ENCODE data around the gene GNG14.
"Not testable (repeated sequence)": the region's sequence is repeated elsewhere in the genome, so short reads cannot be mapped to it uniquely, and the experiment has no call there.

GNG14 gene

DNA sequence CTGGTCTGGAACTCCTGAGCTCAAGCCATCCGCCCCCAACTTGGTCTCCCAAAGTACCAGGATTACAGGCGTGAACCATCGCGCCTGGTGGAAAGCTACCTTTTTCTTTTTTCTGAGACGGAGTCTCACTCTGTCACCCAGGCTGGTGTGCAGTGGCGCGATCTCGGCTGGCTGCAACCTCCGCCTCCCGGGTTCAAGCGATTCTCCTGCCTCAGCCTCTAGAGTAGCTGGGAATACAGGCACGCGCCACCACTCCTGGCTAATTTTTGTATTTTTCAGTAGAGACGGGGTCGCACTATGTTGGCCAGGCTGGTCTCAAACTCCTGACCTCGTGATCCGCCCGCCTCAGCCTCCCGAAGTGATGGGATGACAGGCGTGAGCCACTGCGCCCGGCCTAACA is 9.6 kb downstream of the GNG14 start:
- not testable (repeated sequence) for DNase-seq

DNA sequence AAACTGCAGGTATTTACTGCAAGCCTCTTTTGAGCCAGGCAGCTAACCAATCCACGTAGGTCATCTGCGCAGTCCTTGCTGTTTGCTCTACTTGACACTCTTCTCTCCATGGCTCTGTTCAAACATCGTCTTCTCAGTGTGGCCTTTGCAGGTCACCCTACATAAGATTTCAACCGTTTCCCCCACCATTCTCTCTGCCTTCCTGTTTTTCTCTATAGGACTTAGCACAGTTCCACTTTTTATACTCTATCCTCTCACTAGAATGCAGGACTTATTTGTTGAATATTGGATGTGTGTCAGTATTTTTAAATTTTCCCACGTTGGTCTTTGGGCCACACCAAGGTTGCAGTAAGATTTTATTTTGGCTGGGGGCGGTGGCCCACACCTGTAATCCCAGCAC is 10.3 kb downstream of the GNG14 start:
- DNase-seq: no peak

DNA sequence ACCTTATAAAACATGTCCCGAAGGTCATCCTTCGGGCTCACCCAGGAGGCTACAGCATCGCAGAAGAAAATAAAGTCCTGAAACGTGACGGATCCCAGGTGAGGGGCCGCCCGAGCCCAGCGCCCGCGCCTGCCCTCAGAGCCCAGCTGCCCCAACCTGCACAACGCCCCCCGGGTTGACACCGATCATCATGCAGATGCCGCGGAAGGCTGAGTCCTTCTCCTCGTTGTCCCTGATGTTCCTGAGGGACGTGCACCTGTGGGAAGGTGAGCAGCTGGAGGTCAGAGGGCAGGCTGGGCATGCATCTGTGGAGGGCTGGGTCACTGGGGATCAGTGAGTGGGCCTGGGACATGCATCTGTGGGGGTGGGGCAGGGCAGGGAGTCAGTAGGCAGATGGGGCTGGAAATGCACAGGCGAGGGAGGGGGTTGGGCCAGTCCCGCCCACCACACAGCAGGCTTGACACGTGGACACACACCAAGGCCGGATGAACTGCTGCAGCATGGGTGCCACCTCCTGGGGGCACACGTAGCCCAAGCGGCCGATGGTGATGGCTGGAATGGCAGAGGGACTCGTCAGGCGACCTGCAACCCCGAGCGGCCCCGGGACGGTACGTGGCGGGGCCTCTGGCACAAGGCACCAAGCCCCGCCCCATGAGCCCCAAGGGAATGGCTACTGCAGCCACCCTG is 13.9 kb downstream of the GNG14 start:
- DNase-seq: no peak

DNA sequence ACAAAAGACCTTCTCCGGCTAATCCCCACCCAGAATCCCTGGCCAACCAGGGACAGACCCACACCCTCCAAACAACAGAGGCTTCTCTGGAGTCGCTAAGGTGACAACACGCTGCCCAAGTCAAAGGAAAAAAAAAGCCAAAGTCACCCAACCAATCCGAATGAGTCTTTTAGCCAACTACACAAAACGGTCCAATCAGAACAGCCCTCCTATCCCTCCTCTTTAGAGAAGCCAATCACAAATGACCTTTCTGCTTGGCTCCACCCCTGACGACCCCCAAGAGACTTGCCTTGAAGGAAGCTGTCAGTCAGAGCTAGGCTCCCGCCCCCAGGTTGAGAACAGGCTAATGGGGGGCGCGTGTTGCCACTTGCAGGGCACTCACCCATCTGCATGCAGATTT is 15.2 kb downstream of the GNG14 start:
- DNase-seq: peak in 1 of 2 experiments; percentile 44

DNA sequence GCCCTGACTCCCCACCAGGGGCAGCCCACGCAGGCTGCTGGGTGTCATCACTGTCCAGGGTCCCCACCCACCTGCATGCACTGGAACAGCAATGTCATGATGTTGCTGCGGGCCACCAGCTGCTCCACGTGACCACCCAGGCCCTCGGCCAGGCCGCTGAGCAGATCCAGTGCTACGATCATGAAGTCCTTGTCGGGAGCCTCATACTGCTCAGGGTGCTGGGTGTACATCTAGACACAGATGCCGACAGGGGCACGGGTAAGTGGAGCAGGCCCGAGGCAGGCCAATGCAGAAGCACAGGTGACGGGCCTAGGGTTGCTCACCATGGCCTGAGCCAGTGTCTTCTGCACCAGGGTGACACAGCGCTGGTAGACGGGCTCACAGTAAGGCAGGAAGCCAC is 17.4 kb downstream of the GNG14 start:
- DNase-seq: no peak

DNA sequence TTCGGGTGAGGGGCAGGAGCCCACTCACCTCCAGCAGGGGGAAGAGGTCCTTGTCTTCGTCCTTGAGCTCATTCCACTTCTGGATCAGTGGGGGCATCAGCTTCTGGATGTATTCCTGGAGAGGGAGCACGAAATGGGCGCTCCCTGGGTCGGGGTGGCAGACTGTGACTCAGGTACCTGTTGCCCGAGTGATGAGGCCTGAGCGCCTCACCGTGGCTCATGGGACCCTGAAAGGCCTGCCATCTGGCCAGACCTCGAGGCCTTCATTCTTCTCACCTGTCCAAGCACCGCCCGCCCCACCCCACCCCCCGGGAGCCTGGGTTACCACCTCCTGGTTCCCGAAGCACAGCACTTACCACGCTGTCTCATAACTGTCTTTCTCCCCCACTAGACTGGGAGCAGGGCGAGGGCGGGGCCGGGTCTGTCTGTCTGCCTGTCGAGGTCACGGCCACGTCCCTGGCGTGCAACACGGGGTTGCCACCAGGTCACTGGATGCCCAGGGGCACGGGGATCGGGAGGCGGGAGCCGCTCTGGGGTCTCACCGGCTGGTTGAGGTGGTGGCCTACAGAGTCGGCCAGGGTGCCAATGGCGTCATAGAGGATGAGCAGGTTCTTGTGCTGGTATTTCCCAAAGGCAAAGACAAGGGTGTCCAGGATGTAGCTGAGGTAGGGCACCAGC is 18.0 kb downstream of the GNG14 start:
- DNase-seq: no peak

DNA sequence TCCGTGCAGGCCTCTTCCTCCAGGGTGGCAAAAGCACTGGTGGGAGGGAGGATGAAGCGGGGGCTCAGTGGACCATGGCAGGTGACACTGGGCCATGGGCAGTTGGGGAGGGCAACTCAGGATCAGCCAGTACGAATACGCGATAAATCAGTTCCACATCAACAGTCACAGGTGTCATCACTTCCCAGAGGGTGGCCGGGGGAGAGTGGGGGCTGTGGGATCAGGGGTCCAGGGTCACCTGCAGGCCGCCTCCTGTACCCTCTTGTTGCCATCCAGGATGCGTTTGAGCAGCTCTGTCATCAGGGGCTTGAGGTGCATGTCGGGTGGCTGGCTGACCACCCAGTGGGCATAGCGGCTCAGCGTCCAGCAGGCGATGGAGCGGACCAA is 18.5 kb downstream of the GNG14 start:
- DNase-seq: no peak

DNA sequence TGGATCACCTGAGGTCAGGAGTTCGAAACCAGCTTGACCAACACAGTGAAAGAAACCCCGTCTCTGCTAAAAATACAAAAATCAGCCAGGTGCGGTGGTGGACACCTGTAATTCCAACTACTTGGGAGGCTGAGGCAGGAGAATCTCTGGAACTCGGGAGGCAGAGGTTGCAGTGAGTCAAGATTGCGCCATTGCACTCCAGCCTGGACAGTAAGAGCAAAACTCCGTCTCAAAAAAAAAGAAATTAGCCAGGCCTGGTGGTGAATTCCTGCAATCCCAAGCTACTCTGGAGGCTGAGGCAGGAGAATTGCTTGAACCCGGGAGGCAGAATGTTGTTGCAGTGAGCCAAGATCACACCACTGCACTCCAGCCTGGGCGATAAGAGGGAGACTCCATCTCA is 20.8 kb downstream of the GNG14 start:
- DNase-seq: no peak

DNA sequence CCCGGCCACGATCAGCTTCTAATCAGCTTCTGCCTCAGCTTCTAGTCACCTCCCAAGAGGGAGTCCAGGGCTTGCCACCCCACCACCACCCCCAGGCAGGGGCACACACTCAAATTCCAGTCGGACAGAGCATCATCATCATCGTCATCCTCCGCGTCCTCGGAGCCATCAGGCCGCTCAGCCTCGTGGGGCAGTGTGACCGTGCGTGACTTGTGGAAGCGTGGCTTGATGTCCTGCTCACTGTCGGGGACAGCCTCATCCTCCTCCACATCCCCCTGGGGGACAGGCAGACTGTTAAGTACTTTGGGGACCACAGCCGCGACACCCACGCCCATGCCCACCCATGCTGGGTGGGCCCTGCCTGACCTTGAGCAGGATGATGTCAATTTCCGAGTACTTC is 23.4 kb downstream of the GNG14 start:
- DNase-seq: no peak

DNA sequence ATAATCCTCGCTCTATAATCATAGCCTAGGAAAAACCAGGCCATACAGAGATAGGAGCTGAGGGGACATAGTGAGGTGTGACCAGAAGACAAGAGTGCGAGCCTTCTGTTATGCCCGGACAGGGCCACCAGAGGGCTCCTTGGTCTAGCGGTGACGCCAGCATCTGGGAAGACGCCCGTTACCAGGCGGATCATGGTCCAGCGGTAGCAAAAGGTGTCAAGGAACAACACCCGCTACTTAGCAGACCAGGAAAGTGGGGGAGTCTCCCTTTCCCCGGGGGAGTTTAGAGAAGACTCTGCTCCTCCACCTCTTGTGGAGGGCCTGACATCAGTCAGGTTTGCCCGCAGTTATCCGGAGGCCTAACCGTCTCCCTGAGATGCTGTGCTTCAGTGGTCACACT is 24.3 kb downstream of the GNG14 start:
- DNase-seq: not testable (repeated sequence)

DNA sequence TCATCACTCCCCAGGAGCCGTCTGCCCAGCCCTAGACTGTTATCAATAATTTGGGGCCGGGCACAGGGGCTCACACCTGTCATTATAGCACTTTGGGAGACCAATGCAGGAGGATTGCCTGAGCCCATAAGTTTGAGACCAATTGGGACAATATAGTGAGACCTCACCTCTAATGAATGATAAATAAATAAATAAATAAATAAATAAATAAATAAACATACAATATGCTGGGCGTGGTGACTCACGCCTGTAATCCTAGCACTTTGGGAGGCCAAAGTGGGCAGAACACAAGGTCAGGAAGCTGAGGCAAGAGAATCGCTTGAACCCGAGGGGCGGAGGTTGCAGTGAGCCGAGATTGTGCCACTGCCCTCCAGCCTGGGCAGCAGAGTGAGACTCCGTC is 25.5 kb downstream of the GNG14 start:
- DNase-seq: not testable (repeated sequence)

DNA sequence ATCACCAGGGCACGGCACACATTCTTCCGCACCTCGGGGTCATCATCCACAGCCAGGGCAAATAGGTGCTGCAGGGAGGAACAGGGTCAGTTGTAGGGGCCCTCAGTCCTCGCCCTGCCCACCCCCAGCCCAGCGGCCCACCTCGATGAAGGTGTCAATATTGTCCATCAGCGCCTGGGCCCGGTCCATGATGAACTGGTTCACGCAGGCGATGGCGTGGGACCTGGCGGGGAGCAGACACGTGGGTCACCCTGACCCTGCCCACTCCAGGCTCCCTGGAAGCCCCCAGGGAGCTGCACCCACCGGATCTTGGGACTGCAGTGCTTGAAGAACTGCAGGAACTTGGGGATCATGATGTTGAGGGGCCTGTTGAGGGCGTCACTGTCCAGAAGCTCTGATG is 27.3 kb downstream of the GNG14 start:
- DNase-seq: no peak

DNA sequence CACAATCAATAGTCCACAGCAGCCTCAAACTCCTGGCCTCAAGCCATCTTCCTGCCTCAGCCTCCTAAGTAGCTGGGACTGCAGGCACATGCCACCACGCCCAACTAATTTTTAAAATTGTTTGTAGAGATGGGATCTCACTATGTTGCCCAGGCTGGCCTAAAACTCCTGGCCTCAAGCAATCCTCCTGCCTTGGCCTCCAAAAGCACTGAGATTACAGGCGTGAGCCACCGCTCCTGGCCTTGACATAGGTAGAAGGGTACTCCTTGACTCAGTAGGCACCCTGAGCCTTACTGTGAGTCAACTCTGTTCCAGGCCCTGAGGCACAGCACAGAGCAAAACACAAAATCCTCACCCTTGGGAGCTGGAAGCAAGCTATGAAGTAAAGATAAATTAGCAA is 28.1 kb downstream of the GNG14 start:
- DNase-seq: no peak

DNA sequence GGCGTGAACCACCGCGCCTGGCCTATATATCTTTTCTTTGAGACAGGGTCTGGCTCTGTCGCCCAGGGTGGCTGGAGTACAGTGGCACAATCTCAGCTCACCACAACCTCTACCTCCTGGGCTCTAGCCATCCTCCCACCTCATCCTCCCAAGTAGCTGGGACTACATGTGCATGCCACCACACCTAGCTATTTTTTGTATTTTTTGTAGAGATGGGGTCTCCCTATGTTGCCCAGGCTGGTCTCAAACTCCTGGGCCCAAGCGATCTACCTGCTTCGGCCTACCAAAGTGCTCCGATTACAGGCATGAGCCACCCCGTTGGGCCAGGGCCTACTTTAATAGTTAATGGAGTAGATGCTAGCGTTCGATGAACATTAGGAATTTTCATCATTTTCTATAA is 32.5 kb downstream of the GNG14 start:
- no peak for DNase-seq

DNA sequence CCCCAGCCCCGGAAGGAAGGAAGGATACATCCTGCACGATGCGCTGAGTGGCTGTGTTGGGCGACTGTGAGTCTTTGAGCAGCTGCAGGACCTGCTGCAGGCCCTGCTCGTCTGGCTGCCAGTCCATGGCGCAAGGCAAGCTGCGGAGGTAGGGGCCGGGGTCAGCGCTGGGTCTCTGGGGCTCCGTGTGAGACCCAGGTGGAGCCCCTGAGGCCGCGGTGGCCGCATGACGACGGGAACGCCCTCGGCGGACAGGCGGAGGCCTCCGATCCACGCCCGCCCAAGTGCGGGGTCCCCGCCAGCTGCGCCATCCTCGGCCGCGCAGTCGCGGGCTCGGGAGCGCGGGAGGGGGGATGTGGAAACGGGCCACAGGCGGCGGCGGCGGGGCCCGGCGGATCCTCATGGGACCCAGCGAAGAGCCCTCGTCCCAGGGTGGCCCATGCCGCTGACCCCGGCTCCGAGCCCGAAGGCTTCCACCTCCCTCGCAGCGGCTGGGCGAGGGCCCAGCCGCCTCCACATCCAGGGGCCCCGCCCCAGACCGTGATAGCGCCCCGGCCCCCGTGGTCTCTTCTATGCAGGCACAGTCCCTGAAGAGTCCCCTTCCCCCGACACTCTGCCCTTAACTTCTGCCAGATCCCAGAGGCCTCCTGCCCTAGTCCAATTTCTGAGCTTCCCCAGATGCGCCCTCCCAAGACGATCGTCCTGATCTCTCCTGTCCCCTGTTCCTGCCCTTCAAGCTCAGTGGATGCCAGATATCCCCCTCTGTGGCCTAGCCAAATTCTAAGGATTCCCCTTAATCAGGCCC is 33.3 kb downstream of the GNG14 start:
- no peak for DNase-seq

DNA sequence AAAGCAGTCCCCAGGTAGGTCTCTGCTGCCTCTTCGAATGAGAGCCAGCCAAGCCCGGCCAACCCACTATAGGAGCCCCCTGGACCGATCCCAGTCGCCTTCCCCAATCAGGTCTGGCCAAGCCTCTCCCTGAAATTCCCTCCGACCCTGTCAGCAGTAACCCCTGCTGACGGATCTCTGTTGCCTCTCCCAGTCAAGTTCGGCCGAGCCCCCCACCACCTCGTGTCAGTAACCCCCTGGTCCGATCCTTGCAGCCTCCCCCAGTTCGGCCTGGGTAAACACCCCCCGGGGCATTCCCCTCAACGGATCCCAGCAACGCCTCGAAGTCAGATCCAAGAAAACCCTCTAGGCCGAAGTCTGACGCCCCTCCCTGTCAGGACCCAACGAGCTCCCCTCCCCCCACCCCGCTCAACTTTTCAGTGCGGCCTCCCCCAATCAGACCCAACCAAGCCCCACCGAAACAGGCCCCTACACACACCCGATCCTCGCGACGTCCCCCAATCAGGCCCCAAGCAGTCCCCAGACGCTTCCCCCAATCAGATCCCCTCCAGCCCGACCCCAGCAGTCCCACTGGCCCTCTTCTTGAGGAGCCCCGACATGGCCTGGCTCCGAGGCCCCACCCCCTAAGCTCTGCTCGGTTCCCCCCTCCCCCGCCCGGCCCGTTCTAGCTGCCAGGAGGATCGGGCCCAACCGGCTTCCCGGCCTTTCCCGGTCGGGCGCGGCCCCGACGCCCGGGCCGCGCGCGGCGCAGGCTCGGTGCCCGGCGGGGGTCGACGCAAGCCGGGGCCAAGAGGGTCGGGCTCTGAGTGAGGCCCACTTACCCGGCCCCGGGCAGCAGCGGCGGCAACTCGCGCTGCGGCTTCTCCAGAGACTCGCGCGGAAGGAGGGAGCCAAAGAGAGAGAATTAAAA is 34.1 kb downstream of the GNG14 start:
- no peak for DNase-seq

DNA sequence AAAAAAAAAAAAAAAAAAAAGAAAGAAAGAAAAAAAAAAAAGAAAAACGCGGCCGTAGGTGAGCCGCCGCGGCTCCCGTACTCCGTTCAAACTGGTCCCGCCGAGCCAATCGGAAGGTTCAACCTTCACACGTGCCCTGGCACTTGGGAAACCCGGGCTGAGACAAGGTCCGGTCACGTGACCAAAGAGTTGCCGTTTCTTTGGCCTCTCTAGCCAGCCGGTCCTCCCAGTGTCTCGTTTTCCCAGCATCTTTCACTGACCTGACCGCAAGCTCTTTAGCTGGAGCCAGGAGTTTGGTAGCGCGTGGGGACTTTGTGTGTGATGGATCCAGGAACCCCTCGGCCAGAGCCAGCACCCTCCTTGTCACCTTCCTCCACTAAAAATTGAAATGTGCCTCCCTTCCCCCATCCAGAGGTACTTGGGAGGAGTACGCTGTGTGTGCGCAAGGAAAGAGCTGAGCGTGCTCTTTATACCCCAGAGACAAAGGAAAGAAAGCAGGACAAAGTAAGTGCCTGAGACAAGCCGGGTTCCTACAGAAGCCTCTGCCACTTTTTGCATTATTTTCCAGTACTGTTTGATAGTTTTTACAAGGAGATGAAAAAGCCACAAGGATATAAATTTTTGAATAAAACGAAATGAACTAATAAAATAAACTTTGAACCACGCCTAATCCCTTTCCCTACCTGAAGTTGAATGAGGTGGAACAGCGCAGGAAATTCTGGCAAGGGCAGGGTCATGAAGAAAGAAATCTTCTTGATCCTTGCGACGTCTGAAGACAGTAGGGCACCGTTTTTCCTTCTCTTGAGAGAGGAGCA is 35.0 kb downstream of the GNG14 start:
- peak; percentile 93 to 96 for DNase-seq

DNA sequence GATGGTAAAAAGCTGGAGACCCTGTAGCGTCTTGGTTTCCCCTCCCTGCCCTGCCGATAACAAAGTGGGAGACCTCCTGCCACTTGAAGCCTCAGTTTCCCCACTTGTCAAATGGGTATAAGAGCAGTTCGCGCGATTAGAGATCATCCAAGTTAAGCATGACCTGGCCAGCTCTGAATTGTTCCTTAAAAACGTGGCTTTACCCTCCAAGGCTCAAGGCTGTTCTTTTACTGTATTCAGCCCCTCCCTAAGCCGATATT is 35.5 kb downstream of the GNG14 start:
- no peak for DNase-seq

DNA sequence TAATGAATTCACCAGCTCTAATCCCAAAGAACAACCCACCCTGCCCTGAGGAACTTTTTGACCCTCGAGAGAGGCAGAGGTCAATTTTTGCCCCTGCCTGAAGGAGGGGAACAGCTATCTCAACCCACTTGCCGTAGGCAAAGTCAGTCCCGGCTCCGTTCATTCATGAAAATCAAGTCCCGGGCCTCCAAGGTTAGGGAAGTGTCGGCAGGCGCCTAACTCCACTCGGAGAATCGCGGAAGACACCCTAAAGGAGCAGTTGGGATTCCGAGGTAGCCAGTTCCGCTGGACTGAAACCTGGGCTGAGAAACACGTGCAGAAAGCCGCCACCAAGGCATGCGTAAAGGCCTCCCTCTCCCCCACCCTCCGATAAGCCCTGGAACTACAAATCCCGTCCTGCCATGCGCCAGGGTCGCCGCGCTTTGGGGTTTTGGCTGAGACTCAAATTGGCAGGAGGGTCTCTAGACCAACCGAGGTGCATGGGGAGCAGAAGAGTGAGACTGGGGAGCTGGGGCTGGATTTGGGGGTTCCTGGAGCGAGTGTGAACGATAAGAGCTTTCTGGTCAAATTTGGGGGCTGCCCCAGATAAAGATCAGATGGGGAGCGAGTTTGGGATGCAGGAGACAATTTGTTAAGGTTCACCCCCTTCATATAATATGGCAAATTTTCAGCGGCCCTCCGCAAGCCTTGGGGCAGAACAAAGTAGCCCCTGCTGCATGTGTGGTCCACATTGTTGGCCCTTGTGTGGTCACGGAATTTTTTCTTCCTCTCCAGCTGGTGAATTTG is 36.0 kb downstream of the GNG14 start, which contains the start of gene TNPO2:
TNPO2 (minus strand) TSS at position 292 of the 786 bp plus-strand sequence. CDS start 2,955 bp downstream, outside the sequence.
- DNase-seq: peak; percentile 30 to 68

DNA sequence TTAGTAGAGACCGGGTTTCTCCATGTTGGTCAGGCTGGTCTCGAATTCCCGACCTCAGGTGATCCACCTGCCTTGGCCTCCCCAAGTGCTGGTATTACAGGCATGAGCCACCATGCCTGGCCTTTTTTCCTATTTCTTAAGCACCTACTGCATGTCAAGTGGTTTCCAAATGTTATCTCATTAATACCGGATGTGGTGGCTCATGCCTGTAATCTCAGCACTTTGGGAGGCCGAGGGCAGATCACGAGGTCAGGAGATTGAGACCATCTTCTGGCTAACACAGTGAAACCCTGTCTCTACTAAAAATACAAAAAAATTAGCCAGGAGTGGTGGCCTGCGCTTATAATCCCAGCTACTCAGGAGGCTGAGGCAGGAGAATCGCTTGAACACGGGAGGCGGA is 37.8 kb downstream of the GNG14 start:
- not testable (repeated sequence) for DNase-seq

DNA sequence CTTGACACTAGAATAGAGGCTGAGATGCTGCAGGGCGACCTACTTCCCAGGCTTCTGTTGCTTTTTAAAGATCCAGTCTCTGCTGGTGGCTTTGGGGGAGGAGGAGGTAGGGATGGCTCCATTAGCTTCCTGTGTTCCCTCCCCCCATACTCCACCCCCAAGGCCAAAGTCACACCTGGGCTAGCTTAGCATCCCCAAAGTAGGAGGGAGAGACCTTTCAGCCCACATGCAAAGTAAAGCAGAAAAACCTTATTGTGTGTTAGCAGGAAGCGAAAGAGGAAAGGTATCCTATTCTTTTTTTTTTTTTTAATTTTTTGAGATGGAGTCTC is 39.2 kb downstream of the GNG14 start:
- no peak for DNase-seq

Measured in SW 1271 (cell line).